ENCODE data around the gene PRPF19.
A peak's percentile ranks its signal among the peaks of the same experiment; 100 is the strongest.

The PRPF19 gene

GRCh38 chr11:60872961-60873524 lies 33.3 kb downstream of the PRPF19 start:
- peak; percentile 34 for DNase-seq (ENCODE audit: low read depth)
- TF ChIP-seq, protein P1, sequence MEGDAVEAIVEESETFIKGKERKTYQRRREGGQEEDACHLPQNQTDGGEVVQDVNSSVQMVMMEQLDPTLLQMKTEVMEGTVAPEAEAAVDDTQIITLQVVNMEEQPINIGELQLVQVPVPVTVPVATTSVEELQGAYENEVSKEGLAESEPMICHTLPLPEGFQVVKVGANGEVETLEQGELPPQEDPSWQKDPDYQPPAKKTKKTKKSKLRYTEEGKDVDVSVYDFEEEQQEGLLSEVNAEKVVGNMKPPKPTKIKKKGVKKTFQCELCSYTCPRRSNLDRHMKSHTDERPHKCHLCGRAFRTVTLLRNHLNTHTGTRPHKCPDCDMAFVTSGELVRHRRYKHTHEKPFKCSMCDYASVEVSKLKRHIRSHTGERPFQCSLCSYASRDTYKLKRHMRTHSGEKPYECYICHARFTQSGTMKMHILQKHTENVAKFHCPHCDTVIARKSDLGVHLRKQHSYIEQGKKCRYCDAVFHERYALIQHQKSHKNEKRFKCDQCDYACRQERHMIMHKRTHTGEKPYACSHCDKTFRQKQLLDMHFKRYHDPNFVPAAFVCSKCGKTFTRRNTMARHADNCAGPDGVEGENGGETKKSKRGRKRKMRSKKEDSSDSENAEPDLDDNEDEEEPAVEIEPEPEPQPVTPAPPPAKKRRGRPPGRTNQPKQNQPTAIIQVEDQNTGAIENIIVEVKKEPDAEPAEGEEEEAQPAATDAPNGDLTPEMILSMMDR (IDR thresholded peaks at IDR 0.05; ENCODE audit: control insufficient read depth, insufficient read depth, low read depth, low read length, missing control alignments), result no peak
- no peak overlapping the region for H3K4me3 ChIP-seq (ENCODE audit: control insufficient read depth, low read depth, low read length)

DNA sequence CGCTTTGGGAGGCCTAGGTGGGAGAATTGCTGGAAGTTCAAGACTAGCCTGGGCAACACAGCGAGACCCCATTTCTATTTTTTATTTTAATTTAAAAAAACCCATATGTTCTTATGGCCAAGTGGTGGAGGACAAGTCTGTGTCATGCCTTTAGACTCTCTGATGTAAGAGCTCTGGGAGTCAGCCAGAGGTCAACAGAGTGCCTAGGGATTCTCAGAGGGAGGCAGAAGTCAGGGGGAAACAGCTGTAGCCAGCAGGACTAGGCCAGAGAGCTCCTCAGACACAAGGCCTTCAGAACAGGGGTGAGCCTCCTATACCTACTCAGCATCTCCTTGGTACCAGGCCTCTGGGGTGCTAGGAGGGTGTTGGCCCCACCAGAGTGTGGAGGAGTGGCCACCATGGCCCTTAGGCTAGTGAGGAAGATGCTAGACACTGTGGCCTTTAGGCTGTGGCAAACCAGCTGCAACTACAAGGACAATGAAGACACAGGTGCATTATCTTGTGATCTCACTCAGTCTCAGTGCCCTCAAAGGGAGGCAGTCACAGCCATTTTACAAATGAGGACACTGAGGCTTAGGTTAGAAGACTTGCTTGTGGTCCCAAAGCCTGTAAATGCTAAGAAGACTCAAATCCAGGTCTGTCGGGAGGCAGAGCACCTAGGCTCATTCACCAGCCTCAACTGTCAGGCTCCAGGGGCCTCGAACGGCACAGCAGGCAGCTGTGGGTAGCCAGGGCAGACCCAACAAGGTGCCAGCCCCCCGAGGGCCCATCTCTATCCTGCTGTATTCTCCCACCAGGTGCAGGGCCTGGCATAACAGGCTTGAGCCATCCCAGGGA lies 34.0 kb downstream of the PRPF19 start:
- TF ChIP-seq, protein P1 (IDR thresholded peaks at IDR 0.05; ENCODE audit: control insufficient read depth, insufficient read depth, low read depth, low read length, missing control alignments), result no peak
- no peak for DNase-seq (ENCODE audit: low read depth)

GRCh38 chr11:60871378-60872061 lies 34.9 kb downstream of the PRPF19 start:
- no peak overlapping the region for H3K4me3 ChIP-seq (ENCODE audit: control insufficient read depth, low read depth, low read length)
- DNase-seq (ENCODE audit: low read depth), result no peak
- TF ChIP-seq, protein P1 (IDR thresholded peaks at IDR 0.05; ENCODE audit: control insufficient read depth, insufficient read depth, low read depth, low read length, missing control alignments), result peak; percentile 28

More for the DNA sequence above, 34.0 kb downstream of the PRPF19 start:
- no peak overlapping the region for H3K4me3 ChIP-seq (ENCODE audit: control insufficient read depth, low read depth, low read length)

DNA sequence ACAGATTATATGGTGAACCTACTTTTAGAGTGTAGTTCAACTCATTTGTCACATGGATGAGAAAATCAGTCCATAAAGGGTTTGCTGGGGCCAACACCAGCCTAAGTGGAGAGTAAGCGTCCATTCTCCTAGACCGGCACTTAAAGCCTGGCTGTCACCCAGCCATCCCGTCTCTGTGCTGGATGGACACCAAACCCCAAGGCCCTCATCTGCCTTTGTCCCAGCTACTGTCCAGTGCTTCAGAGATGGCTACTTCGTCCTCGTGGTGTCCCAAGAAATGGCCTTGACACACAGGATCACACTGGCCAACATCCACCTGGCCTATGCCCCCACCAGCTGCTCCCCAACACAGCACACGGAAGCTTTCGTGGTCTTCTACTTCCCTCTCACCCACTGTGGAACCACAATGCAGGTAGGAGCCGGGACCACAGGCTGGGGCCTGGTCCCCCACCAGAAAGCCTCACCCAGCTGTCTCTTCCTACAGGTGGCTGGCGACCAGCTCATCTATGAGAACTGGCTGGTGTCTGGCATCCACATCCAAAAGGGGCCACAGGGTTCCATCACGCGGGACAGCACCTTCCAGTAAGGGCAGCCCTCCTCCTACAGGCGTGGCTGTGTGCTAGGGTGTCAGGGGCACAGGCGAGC lies 35.5 kb downstream of the PRPF19 start:
- TF ChIP-seq, protein P1 (IDR thresholded peaks at IDR 0.05; ENCODE audit: control insufficient read depth, insufficient read depth, low read depth, low read length, missing control alignments), result no peak
- no peak for DNase-seq (ENCODE audit: low read depth)
- H3K4me3 ChIP-seq (ENCODE audit: control insufficient read depth, low read depth, low read length), result no peak overlapping the region

GRCh38 chr11:60870276-60870675 lies 36.1 kb downstream of the PRPF19 start:
- TF ChIP-seq, protein P1 (IDR thresholded peaks at IDR 0.05; ENCODE audit: control insufficient read depth, insufficient read depth, low read depth, low read length, missing control alignments), result no peak
- no peak for DNase-seq (ENCODE audit: low read depth)
- no peak overlapping the region for H3K4me3 ChIP-seq (ENCODE audit: control insufficient read depth, low read depth, low read length)

DNA sequence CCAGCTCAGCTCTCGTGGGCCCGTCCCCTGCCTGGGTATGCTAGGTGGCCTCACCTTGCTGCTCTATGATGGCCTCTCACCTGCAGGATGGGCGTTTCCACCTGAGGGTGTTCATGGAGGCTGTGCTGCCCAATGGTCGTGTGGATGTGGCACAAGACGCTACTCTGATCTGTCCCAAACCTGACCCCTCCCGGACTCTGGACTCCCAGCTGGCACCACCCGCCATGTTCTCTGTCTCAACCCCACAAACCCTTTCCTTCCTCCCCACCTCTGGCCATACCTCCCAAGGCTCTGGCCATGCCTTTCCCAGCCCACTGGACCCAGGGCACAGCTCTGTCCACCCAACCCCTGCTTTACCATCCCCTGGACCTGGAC lies 36.9 kb downstream of the PRPF19 start:
- no peak for DNase-seq (ENCODE audit: low read depth)
- TF ChIP-seq, protein P1 (IDR thresholded peaks at IDR 0.05; ENCODE audit: control insufficient read depth, insufficient read depth, low read depth, low read length, missing control alignments), result no peak
- no peak overlapping the region for H3K4me3 ChIP-seq (ENCODE audit: control insufficient read depth, low read depth, low read length)

Measured in AG09309 (cell line).